ENCODE measurements around the gene CD74.

The CD74 gene

DNA sequence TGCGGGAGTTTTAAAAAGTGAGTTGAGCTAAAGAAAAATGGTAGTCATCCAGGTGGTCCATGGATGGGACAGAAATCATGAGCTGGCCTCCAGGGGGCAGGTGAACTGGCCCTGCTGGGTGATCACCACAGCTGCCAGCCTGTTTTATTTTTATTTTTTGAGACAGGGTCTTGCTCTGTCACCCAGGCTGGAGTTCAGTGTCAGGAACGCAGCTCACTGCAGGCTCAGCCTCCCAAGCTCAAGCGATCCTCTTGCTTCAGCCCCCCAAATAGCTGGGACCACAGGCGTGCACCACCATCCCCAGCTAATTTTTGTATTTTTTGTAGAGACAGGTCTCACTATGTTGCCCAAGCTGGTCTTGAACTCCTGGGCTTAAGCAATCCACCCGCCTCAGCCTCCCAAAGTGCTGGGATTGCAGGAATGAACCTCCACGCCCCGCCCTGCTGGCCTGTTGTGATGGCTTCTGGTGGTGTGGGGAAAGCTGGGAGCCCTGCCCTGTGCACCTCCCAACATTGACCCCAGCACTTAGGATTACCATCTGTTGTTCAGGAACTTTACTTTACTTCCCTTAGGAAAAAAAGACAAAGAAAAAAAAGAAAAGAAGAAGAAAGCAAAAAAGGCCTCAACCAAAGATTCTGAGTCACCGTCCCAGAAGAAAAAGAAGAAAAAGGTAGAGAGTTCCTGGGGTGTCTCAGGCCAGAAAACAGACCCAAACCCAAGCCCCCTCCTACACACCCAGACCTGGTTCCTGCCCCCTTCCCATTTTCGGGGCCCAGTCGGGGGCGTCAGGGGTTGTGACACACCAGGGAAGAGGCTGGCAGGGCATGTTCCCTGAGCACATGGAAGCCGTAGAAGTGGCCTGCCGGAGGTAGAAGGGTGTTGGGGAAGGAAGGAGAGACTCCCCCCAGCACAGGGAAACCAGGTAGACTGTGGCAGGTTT is 14.7 kb downstream of the CD74 start:
- no peak for DNase-seq
- Histone ChIP-seq H2BK12ac (ENCODE audit: low read length) (no peak overlapping the region), H4K8ac (ENCODE audit: low read depth, low read length) (no peak overlapping the region), H2BK5ac (ENCODE audit: low read depth, low read length, poor library complexity) (no peak overlapping the region), H3K4me2 (ENCODE audit: low read length) (no peak overlapping the region), H3K4ac (ENCODE audit: low read depth, low read length) (no peak overlapping the region), H3K4me3 (ENCODE audit: low read depth, low read length) (no peak overlapping the region), H3K27me3 (ENCODE audit: insufficient read depth, low read length) (no peaks in the 10 kb centered on the region), H2BK120ac (ENCODE audit: insufficient read depth, low read length, poor library complexity) (no peak overlapping the region), H4K12ac (ENCODE audit: low read depth, low read length) (no peak overlapping the region), H3K36me3 (ENCODE audit: control insufficient read depth in 1 of 2, insufficient read depth in 2 of 2, low read length in 2 of 2) (peaks cover 75 to 85% of the 10 kb centered on the region in 2 experiments), H3K9me3 (ENCODE audit: insufficient read depth, low read depth, low read length) (peaks cover 2% of the 10 kb centered on the region), H3K4me1 (ENCODE audit: control insufficient read depth in 1 of 2, insufficient read depth in 2 of 2, low read length in 2 of 2) (peaks cover 8 to 10% of the 10 kb centered on the region in 2 experiments), H2AK5ac (ENCODE audit: low read length) (no peak overlapping the region), H3K9ac (ENCODE audit: low read length) (no peak overlapping the region), H4K91ac (ENCODE audit: low read depth, low read length) (no peak overlapping the region), H3K79me2 (ENCODE audit: control insufficient read depth, insufficient read depth, low read length, poor library complexity) (no peaks in the 10 kb centered on the region), H3K23ac (ENCODE audit: low read length) (no peak overlapping the region), H3K79me1 (ENCODE audit: low read length) (no peaks in the 10 kb centered on the region), H3K27ac (ENCODE audit: low read depth, low read length) (no peak overlapping the region), H2AFZ (ENCODE audit: insufficient read depth, low read length, poor library complexity) (no peak overlapping the region), H3K14ac (ENCODE audit: low read length) (no peak overlapping the region), H3K18ac (ENCODE audit: low read length) (no peak overlapping the region)
- WGBS (ENCODE audit: extremely low coverage, insufficient coverage, insufficient read length), result 100% methylated on average over 1 of the region's 13 CpGs

DNA sequence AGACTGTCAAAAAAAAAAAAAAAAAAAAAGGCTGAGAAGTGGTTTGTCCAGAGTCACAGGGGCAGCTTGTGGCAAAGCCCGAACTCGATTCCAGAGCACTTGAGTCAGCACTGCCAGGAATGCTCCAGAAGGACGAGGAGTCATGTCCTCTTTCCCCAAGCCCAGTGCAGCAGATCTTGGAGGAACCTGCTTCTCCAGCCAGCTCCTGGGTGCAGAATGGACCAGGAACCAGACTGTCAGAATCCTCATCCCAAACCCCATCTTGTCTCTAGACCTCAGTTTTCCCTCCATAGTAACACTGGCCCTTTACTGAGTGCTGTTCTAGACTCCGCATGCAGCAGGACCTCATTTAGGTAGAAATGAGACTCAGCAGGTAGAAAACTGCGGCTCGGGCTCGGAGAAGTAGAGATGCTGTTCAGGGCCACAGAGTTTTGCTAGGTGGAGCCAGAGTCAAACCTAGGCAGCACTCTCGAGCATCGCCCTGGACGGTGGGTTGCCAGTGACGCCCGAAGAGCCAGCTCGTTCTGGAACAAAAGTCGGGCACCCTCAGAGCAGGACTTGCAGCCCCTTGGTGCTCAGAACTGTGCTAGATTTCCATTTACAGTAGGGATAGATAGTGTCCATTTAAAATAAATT is 15.4 kb downstream of the CD74 start:
- no peak overlapping the region for H3K14ac ChIP-seq (ENCODE audit: low read length)
- H4K12ac ChIP-seq (ENCODE audit: low read depth, low read length), result no peak overlapping the region
- H3K9me3 ChIP-seq (ENCODE audit: insufficient read depth, low read depth, low read length), result no peaks in the 10 kb centered on the region
- no peak overlapping the region for H3K9ac ChIP-seq (ENCODE audit: low read length)
- peaks cover 77 to 85% of the 10 kb centered on the region in 2 experiments for H3K36me3 ChIP-seq (ENCODE audit: control insufficient read depth in 1 of 2, insufficient read depth in 2 of 2, low read length in 2 of 2)
- H2BK12ac ChIP-seq (ENCODE audit: low read length), result no peak overlapping the region
- no peak overlapping the region for H2BK120ac ChIP-seq (ENCODE audit: insufficient read depth, low read length, poor library complexity)
- no peak overlapping the region for H3K4me2 ChIP-seq (ENCODE audit: low read length)
- no peak overlapping the region for H2AFZ ChIP-seq (ENCODE audit: insufficient read depth, low read length, poor library complexity)
- no peak overlapping the region for H3K27ac ChIP-seq (ENCODE audit: low read depth, low read length)
- H3K27me3 ChIP-seq (ENCODE audit: insufficient read depth, low read length), result no peaks in the 10 kb centered on the region
- no peak overlapping the region for H4K8ac ChIP-seq (ENCODE audit: low read depth, low read length)
- H3K79me2 ChIP-seq (ENCODE audit: control insufficient read depth, insufficient read depth, low read length, poor library complexity), result no peaks in the 10 kb centered on the region
- no peak overlapping the region for H2AK5ac ChIP-seq (ENCODE audit: low read length)
- H3K23ac ChIP-seq (ENCODE audit: low read length), result no peak overlapping the region
- WGBS (ENCODE audit: extremely low coverage, insufficient coverage, insufficient read length), result no CpG with 5 or more reads among the region's 14 CpGs
- no peak overlapping the region for H3K18ac ChIP-seq (ENCODE audit: low read length)
- no peak overlapping the region for H4K91ac ChIP-seq (ENCODE audit: low read depth, low read length)
- no peaks in the 10 kb centered on the region for H3K79me1 ChIP-seq (ENCODE audit: low read length)
- H3K4ac ChIP-seq (ENCODE audit: low read depth, low read length), result no peak overlapping the region
- DNase-seq, result peak; percentile 87 to 88
- no peak overlapping the region for H3K4me3 ChIP-seq (ENCODE audit: low read depth, low read length)
- H3K4me1 ChIP-seq (ENCODE audit: control insufficient read depth in 1 of 2, insufficient read depth in 2 of 2, low read length in 2 of 2), result peaks cover 8 to 11% of the 10 kb centered on the region in 2 experiments
- H2BK5ac ChIP-seq (ENCODE audit: low read depth, low read length, poor library complexity), result no peak overlapping the region

DNA sequence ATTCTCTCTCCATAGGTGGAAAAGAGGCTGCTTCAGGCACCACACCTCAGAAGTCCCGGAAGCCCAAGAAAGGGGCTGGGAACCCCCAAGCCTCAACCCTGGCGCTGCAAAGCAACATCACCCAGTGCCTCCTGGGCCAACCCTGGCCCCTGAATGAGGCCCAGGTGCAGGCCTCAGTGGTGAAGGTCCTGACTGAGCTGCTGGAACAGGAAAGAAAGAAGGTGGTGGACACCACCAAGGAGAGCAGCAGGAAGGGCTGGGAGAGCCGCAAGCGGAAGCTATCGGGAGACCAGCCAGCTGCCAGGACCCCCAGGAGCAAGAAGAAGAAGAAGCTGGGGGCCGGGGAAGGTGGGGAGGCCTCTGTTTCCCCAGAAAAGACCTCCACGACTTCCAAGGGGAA is 16.4 kb downstream of the CD74 start:
- WGBS (ENCODE audit: extremely low coverage, insufficient coverage, insufficient read length), result no CpG with 5 or more reads among the region's 7 CpGs
- no peak overlapping the region for H3K14ac ChIP-seq (ENCODE audit: low read length)

DNA sequence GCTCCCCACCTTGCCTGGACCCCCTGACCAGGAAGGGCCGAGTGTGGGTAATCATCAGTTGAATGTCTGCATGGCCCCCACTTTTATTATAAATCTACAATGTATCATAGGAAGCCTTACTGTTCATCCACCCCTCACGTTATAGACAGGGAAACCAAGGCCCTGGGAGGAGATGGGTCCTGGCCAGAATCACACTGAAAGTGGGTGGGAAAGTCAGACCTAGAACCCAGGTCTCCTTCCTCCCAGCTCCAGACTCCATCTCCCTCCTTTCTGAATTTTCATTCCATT is 17.1 kb downstream of the CD74 start:
- H2AK5ac ChIP-seq (ENCODE audit: low read length), result no peak overlapping the region
- H3K36me3 ChIP-seq (ENCODE audit: control insufficient read depth in 1 of 2, insufficient read depth in 2 of 2, low read length in 2 of 2), result peaks cover 91 to 92% of the 10 kb centered on the region in 2 experiments
- no peak overlapping the region for H3K23ac ChIP-seq (ENCODE audit: low read length)
- H3K79me1 ChIP-seq (ENCODE audit: low read length), result no peaks in the 10 kb centered on the region
- H2BK120ac ChIP-seq (ENCODE audit: insufficient read depth, low read length, poor library complexity), result no peak overlapping the region
- peaks cover 2% of the 10 kb centered on the region for H3K9me3 ChIP-seq (ENCODE audit: insufficient read depth, low read depth, low read length)
- H3K9ac ChIP-seq (ENCODE audit: low read length), result no peak overlapping the region
- H2BK12ac ChIP-seq (ENCODE audit: low read length), result no peak overlapping the region
- H3K4ac ChIP-seq (ENCODE audit: low read depth, low read length), result no peak overlapping the region
- H3K4me3 ChIP-seq (ENCODE audit: low read depth, low read length), result no peak overlapping the region
- H3K14ac ChIP-seq (ENCODE audit: low read length), result no peak overlapping the region
- no peak overlapping the region for H4K91ac ChIP-seq (ENCODE audit: low read depth, low read length)
- no peak overlapping the region for H3K18ac ChIP-seq (ENCODE audit: low read length)
- H3K27me3 ChIP-seq (ENCODE audit: insufficient read depth, low read length), result no peaks in the 10 kb centered on the region
- peaks cover 8 to 11% of the 10 kb centered on the region in 2 experiments for H3K4me1 ChIP-seq (ENCODE audit: control insufficient read depth in 1 of 2, insufficient read depth in 2 of 2, low read length in 2 of 2)
- no CpG with 5 or more reads among the region's 2 CpGs for WGBS (ENCODE audit: extremely low coverage, insufficient coverage, insufficient read length)
- H4K8ac ChIP-seq (ENCODE audit: low read depth, low read length), result no peak overlapping the region
- no peak for DNase-seq
- no peak overlapping the region for H3K4me2 ChIP-seq (ENCODE audit: low read length)
- no peak overlapping the region for H3K27ac ChIP-seq (ENCODE audit: low read depth, low read length)
- H2AFZ ChIP-seq (ENCODE audit: insufficient read depth, low read length, poor library complexity), result no peak overlapping the region
- H2BK5ac ChIP-seq (ENCODE audit: low read depth, low read length, poor library complexity), result no peak overlapping the region
- no peak overlapping the region for H4K12ac ChIP-seq (ENCODE audit: low read depth, low read length)
- no peaks in the 10 kb centered on the region for H3K79me2 ChIP-seq (ENCODE audit: control insufficient read depth, insufficient read depth, low read length, poor library complexity)

More for the DNA sequence above, 16.4 kb downstream of the CD74 start:
- H3K4me1 ChIP-seq (ENCODE audit: control insufficient read depth in 1 of 2, insufficient read depth in 2 of 2, low read length in 2 of 2), result peaks cover 8 to 11% of the 10 kb centered on the region in 2 experiments
- no peak overlapping the region for H2BK120ac ChIP-seq (ENCODE audit: insufficient read depth, low read length, poor library complexity)
- no peak overlapping the region for H3K18ac ChIP-seq (ENCODE audit: low read length)
- no peak overlapping the region for H4K8ac ChIP-seq (ENCODE audit: low read depth, low read length)
- no peak overlapping the region for H3K4ac ChIP-seq (ENCODE audit: low read depth, low read length)
- peaks cover 2% of the 10 kb centered on the region for H3K9me3 ChIP-seq (ENCODE audit: insufficient read depth, low read depth, low read length)
- H2BK5ac ChIP-seq (ENCODE audit: low read depth, low read length, poor library complexity), result no peak overlapping the region
- H2AFZ ChIP-seq (ENCODE audit: insufficient read depth, low read length, poor library complexity), result no peak overlapping the region
- no peaks in the 10 kb centered on the region for H3K27me3 ChIP-seq (ENCODE audit: insufficient read depth, low read length)
- H3K9ac ChIP-seq (ENCODE audit: low read length), result no peak overlapping the region
- H3K27ac ChIP-seq (ENCODE audit: low read depth, low read length), result no peak overlapping the region
- H2BK12ac ChIP-seq (ENCODE audit: low read length), result no peak overlapping the region
- H4K91ac ChIP-seq (ENCODE audit: low read depth, low read length), result no peak overlapping the region
- H3K36me3 ChIP-seq (ENCODE audit: control insufficient read depth in 1 of 2, insufficient read depth in 2 of 2, low read length in 2 of 2), result peaks cover 87 to 91% of the 10 kb centered on the region in 2 experiments
- H3K79me1 ChIP-seq (ENCODE audit: low read length), result no peaks in the 10 kb centered on the region
- no peak overlapping the region for H4K12ac ChIP-seq (ENCODE audit: low read depth, low read length)
- H3K4me3 ChIP-seq (ENCODE audit: low read depth, low read length), result no peak overlapping the region
- no peak overlapping the region for H3K23ac ChIP-seq (ENCODE audit: low read length)
- DNase-seq, result no peak
- no peaks in the 10 kb centered on the region for H3K79me2 ChIP-seq (ENCODE audit: control insufficient read depth, insufficient read depth, low read length, poor library complexity)
- H2AK5ac ChIP-seq (ENCODE audit: low read length), result no peak overlapping the region
- H3K4me2 ChIP-seq (ENCODE audit: low read length), result no peak overlapping the region
